SK-N-SH (cell line): Measurements from ENCODE around the gene MYOCD. TPM values are rescaled to one million over a fixed set of nuclear protein-coding genes. Genes with fewer than 3 reads are reported as not detected.

Experiments
- CTCF ChIA-PET: fragments of 300-600, 350-600 bp; formaldehyde crosslinking; extraction: SDS; loops from one replicate; lab custom pipeline; 2021; lab: Yijun Ruan, JAX
- POLR2A ChIA-PET: fragments of 350-600 bp; sonication (Branson Sonifier 250); formaldehyde crosslinking; extraction: SDS; loops from one replicate; lab custom pipeline; 2020; ENCODE audit warnings: antibody characterized with exemption, inconsistent platforms; lab: Yijun Ruan, JAX
- DNase-seq: peaks from one replicate; pipeline ENCODE4 v3.0.0; 2012
- H2AFZ ChIP-seq: fragments of 200-600 bp; sonication (generic); 2 replicates; pipeline ENCODE4 v1.8.1; 2016; ENCODE audit warnings: antibody characterized with exemption, mild to moderate bottlenecking, low read depth
- H3F3A ChIP-seq: fragments of 200-600 bp; sonication (generic); replicated peaks from 2 replicates; pipeline ENCODE3; 2016; ENCODE audit warnings: antibody characterized with exemption, mild to moderate bottlenecking; ENCODE audit not compliant: insufficient read depth
- H3K27ac ChIP-seq, 2 experiments: fragments of 200-500 bp in 1 of 2; fragments of 200-600 bp in 1 of 2; sonication (Bioruptor generic) in 1 of 2; sonication (generic), shearing (Covaris generic) in 1 of 2; 2 replicates each; pipeline versions ENCODE4 v1.5.1 to v1.6.1; 2014 to 2016; ENCODE audit warnings: low read depth in 2 of 2, inconsistent platforms in 1 of 2, low read length in 1 of 2, mild to moderate bottlenecking in 1 of 2, mixed read lengths in 1 of 2
- H3K27me3 ChIP-seq: fragments of 200-600 bp; sonication (generic), shearing (Covaris generic); 2 replicates; pipeline ENCODE4 v1.6.1; 2016; ENCODE audit warnings: mixed run types; ENCODE audit not compliant: insufficient read depth
- H3K36me3 ChIP-seq, 2 experiments: fragments of 200-500 bp in 1 of 2; fragments of 200-600 bp in 1 of 2; sonication (Bioruptor generic) in 1 of 2; sonication (generic) in 1 of 2; replicated peaks in 1 of 2; 2 replicates each; pipeline versions ENCODE3 to v1.5.1; 2014 to 2016; ENCODE audit warnings: low read length in 1 of 2, mild to moderate bottlenecking in 1 of 2; ENCODE audit not compliant: insufficient read depth in 2 of 2, control insufficient read depth in 1 of 2
- H3K4me1 ChIP-seq, 2 experiments: fragments of 200-500 bp in 1 of 2; fragments of 200-600 bp in 1 of 2; sonication (Bioruptor generic) in 1 of 2; sonication (generic), shearing (Covaris generic) in 1 of 2; 2 replicates each; pipeline versions ENCODE4 v1.5.1 to v1.6.1; 2014 to 2016; ENCODE audit warnings: low read depth in 1 of 2, low read length in 1 of 2, mixed run types in 1 of 2; ENCODE audit not compliant: insufficient read depth in 2 of 2, control insufficient read depth in 1 of 2
- H3K4me2 ChIP-seq: fragments of 200-600 bp; sonication (generic), shearing (Covaris generic); 2 replicates; pipeline ENCODE4 v1.6.1; 2017; ENCODE audit warnings: mixed run types
- H3K4me3 ChIP-seq, 2 experiments: fragments of 200-500 bp in 1 of 2; fragments of 200-600 bp in 1 of 2; sonication (Bioruptor generic) in 1 of 2; sonication (generic), shearing (Covaris generic) in 1 of 2; 2 replicates each; pipeline versions ENCODE4 v1.5.1 to v1.8.1; 2014 to 2016; ENCODE audit warnings: low read depth in 2 of 2, inconsistent platforms in 1 of 2, low read length in 1 of 2, mild to moderate bottlenecking in 1 of 2, mixed read lengths in 1 of 2, moderate library complexity in 1 of 2
- H3K79me2 ChIP-seq: fragments of 200-600 bp; sonication (generic); 2 replicates; pipeline ENCODE4 v1.8.1; 2017; ENCODE audit warnings: mild to moderate bottlenecking; ENCODE audit not compliant: insufficient read depth
- H3K9ac ChIP-seq: fragments of 200-600 bp; sonication (generic); 2 replicates; pipeline ENCODE4 v1.6.1; 2017; ENCODE audit warnings: mixed run types
- H3K9me2 ChIP-seq: fragments of 200-600 bp; sonication (generic); 2 replicates; pipeline ENCODE4 v1.6.1; 2017; ENCODE audit warnings: mixed run types
- H3K9me3 ChIP-seq: fragments of 200-600 bp; sonication (generic); 2 replicates; pipeline ENCODE4 v1.6.1; 2017; ENCODE audit warnings: mixed run types, mild to moderate bottlenecking, moderate library complexity
- H4K20me1 ChIP-seq: fragments of 200-600 bp; sonication (generic); 2 replicates; pipeline ENCODE4 v1.6.1; 2017; ENCODE audit warnings: mild to moderate bottlenecking, mixed run types; ENCODE audit not compliant: insufficient read depth
- EZH2phosphoT487 ChIP-seq: fragments of 200-600 bp; sonication (generic); IDR thresholded peaks from 2 replicates; pipeline ENCODE4 v1.6.1; 2017; ENCODE audit warnings: low read depth, mixed run types, mild to moderate bottlenecking, antibody characterized with exemption, moderate library complexity, borderline replicate concordance
- FOXJ3 ChIP-seq: sonication (generic); formaldehyde crosslinking; IDR thresholded peaks from 2 replicates; pipeline ENCODE4 v1.5.1; 2020; ENCODE audit warnings: mild to moderate bottlenecking, missing genetic modification reagents
- GABPA ChIP-seq: IDR thresholded peaks from 2 replicates; pipeline ENCODE4 v1.4.0; 2012; ENCODE audit warnings: low read depth, mild to moderate bottlenecking
- JUND ChIP-seq: IDR thresholded peaks from 2 replicates; pipeline ENCODE4 v1.4.0; 2012
- MAX ChIP-seq: IDR thresholded peaks from 2 replicates; pipeline ENCODE4 v1.4.0; 2012; ENCODE audit warnings: low read depth
- POLR2AphosphoS5 ChIP-seq: IDR thresholded peaks from 2 replicates; pipeline ENCODE4 v1.6.1; 2012; ENCODE audit warnings: low read depth, low read length
- REST ChIP-seq: IDR thresholded peaks from 2 replicates; pipeline ENCODE4 v1.6.1; 2012; ENCODE audit warnings: mild to moderate bottlenecking, low read depth, low read length, moderate library complexity
- RFX5 ChIP-seq: IDR thresholded peaks from 2 replicates; pipeline ENCODE4 v1.6.1; 2012; ENCODE audit warnings: mild to moderate bottlenecking, improper control_type of control experiment, low read length
- SIN3A ChIP-seq: IDR thresholded peaks from 2 replicates; pipeline ENCODE4 v1.6.1; 2012; ENCODE audit warnings: low read depth, mild to moderate bottlenecking, low read length, moderate library complexity, borderline replicate concordance
- TAF1 ChIP-seq: IDR thresholded peaks from 2 replicates; pipeline ENCODE4 v1.6.1; 2012; ENCODE audit warnings: low read depth, mild to moderate bottlenecking, low read length, moderate library complexity, borderline replicate concordance
- TCF12 ChIP-seq: IDR thresholded peaks from 2 replicates; pipeline ENCODE4 v1.4.0; 2012
- TEAD4 ChIP-seq: IDR thresholded peaks from 2 replicates; pipeline ENCODE4 v1.4.0; 2012; ENCODE audit warnings: mild to moderate bottlenecking, borderline replicate concordance; ENCODE audit not compliant: insufficient read depth
- YY1 ChIP-seq: IDR thresholded peaks from 2 replicates; pipeline ENCODE4 v1.4.0; 2012; ENCODE audit warnings: low read depth, mild to moderate bottlenecking
- WGBS: methylation state at CpG from one replicate; pipeline ENCODE4 v1.1.6; 2017; ENCODE audit warnings: low lambda C conversion rate; 5-methylcytosine and 5-hydroxymethylcytosine counted together
- polyA plus RNA-seq, 3 experiments: library from polyadenylated mRNA; depleted of rRNA; stranded (reverse); fragments of >200 nt; gene quantifications; 2 replicates each; pipeline ENCODE4 v1.2.3, GENCODE V29; 2012
- TF ChIP-seq, protein P1 (sequence below): fragments of 150-350 bp; IDR thresholded peaks from 2 replicates; pipeline ENCODE4 v1.6.1; 2016; ENCODE audit warnings: mild to moderate bottlenecking, low read depth, low read length
- TF ChIP-seq, protein P2 (sequence below): IDR thresholded peaks from 2 replicates; pipeline ENCODE4; 2012
- TF ChIP-seq, protein P3 (sequence below): fragments of 150-350 bp; IDR thresholded peaks from 2 replicates; pipeline ENCODE4 v1.6.1; 2017; ENCODE audit warnings: antibody characterized with exemption, low read length, low read depth, borderline replicate concordance
- TF ChIP-seq, protein P4 (sequence below): fragments of 200-600 bp; sonication (generic); IDR thresholded peaks from 2 replicates; pipeline ENCODE4 v1.6.1; 2017; ENCODE audit warnings: antibody characterized with exemption, mild to moderate bottlenecking, moderate library complexity

Gene MYOCD
- polyA plus RNA-seq, 1 of the 3 experiments (the other 2 are of a cell fraction): not detected

DNA sequence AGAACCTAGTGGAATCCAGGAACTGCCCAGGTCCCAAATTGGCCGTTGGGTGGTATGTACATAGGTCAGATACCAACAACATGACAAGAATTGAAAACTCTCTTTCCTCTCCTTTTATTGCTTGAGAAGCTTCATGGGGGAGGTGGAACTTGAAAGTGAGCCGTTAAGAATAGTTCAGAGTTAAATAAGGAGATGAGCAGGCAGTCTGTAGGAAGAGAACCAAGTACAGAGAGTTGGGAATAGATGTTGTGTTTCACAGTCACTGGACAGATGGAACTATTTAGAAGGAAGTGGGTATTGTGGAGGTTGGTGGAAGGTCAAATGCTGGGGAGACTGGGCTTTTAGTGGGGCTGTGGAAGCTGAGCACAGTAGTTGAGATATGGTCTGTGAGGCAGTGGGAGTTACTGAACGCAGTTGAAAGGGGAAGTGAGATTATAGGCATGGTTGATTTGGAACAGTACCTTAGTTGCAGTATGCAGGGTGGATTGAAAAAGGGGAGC lies 150.0 kb downstream of the MYOCD start:
- Histone ChIP-seq H3K27ac (no peak overlapping the region), H3K36me3 (no peaks in the 10 kb centered on the region), H3K27me3 (no peaks in the 10 kb centered on the region; the same call in 1 of the 2 replicates), H3K9ac (no peak overlapping the region), H3K79me2 (no peaks in the 10 kb centered on the region), H3K4me3 (no peak overlapping the region), H3K4me1 (no peaks in the 10 kb centered on the region), H3K4me2 (no peak overlapping the region), H4K20me1 (no peaks in the 10 kb centered on the region), H3K9me3 (no peaks in the 10 kb centered on the region), H2AFZ (no peak overlapping the region)
- POLR2A ChIA-PET: no interaction called here
- no peak for DNase-seq
- no peak for TF ChIP-seq FOXJ3 (CRISPR knock-in tag)
- no peak for TF ChIP-seq TEAD4
- no peak for TF ChIP-seq TCF12
- no peak for TF ChIP-seq SIN3A
- no peak for TF ChIP-seq GABPA
- TF ChIP-seq, protein P1, sequence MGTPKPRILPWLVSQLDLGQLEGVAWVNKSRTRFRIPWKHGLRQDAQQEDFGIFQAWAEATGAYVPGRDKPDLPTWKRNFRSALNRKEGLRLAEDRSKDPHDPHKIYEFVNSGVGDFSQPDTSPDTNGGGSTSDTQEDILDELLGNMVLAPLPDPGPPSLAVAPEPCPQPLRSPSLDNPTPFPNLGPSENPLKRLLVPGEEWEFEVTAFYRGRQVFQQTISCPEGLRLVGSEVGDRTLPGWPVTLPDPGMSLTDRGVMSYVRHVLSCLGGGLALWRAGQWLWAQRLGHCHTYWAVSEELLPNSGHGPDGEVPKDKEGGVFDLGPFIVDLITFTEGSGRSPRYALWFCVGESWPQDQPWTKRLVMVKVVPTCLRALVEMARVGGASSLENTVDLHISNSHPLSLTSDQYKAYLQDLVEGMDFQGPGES: no peak
- TF ChIP-seq, protein P2, sequence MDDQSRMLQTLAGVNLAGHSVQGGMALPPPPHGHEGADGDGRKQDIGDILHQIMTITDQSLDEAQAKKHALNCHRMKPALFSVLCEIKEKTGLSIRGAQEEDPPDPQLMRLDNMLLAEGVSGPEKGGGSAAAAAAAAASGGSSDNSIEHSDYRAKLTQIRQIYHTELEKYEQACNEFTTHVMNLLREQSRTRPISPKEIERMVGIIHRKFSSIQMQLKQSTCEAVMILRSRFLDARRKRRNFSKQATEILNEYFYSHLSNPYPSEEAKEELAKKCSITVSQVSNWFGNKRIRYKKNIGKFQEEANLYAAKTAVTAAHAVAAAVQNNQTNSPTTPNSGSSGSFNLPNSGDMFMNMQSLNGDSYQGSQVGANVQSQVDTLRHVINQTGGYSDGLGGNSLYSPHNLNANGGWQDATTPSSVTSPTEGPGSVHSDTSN: no peak
- TF ChIP-seq, protein P3, sequence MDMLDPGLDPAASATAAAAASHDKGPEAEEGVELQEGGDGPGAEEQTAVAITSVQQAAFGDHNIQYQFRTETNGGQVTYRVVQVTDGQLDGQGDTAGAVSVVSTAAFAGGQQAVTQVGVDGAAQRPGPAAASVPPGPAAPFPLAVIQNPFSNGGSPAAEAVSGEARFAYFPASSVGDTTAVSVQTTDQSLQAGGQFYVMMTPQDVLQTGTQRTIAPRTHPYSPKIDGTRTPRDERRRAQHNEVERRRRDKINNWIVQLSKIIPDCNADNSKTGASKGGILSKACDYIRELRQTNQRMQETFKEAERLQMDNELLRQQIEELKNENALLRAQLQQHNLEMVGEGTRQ: no peak
- no peak for TF ChIP-seq REST
- TF ChIP-seq POLR2AphosphoS5: no peak
- no peak for TF ChIP-seq TAF1
- no peak for TF ChIP-seq JUND
- TF ChIP-seq, protein P4, sequence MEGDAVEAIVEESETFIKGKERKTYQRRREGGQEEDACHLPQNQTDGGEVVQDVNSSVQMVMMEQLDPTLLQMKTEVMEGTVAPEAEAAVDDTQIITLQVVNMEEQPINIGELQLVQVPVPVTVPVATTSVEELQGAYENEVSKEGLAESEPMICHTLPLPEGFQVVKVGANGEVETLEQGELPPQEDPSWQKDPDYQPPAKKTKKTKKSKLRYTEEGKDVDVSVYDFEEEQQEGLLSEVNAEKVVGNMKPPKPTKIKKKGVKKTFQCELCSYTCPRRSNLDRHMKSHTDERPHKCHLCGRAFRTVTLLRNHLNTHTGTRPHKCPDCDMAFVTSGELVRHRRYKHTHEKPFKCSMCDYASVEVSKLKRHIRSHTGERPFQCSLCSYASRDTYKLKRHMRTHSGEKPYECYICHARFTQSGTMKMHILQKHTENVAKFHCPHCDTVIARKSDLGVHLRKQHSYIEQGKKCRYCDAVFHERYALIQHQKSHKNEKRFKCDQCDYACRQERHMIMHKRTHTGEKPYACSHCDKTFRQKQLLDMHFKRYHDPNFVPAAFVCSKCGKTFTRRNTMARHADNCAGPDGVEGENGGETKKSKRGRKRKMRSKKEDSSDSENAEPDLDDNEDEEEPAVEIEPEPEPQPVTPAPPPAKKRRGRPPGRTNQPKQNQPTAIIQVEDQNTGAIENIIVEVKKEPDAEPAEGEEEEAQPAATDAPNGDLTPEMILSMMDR: no peak
- no peak for TF ChIP-seq MAX
- TF ChIP-seq RFX5: no peak
- TF ChIP-seq YY1: no peak
- TF ChIP-seq EZH2phosphoT487: no peak
- TF ChIP-seq, all 33 proteins: peak for 0
- CTCF ChIA-PET: no interaction called here
- Histone ChIP-seq H3F3A (no peaks in the 10 kb centered on the region), H3K9me2 (no peaks in the 10 kb centered on the region)
- 10% methylated on average over 3 of the region's 3 CpGs for WGBS
